ENCODE data around the gene ZBTB7A. TPM values are rescaled to one million over a fixed set of nuclear protein-coding genes. Genes with fewer than 3 reads are reported as not detected.
"Not testable (repeated sequence)": the region's sequence is repeated elsewhere in the genome, so short reads cannot be mapped to it uniquely, and the experiment has no call there.

ZBTB7A gene
- total RNA-seq, 1 donor from 2014 or later, result 39.9 TPM

- no peaks in the 10 kb centered on the region for H3K27me3 ChIP-seq (ENCODE audit: control insufficient read depth, insufficient read depth, low read length)
- no peaks in the 10 kb centered on the region for H3K36me3 ChIP-seq (ENCODE audit: control insufficient read depth, insufficient read depth, low read length)
- TF ChIP-seq, protein P1, sequence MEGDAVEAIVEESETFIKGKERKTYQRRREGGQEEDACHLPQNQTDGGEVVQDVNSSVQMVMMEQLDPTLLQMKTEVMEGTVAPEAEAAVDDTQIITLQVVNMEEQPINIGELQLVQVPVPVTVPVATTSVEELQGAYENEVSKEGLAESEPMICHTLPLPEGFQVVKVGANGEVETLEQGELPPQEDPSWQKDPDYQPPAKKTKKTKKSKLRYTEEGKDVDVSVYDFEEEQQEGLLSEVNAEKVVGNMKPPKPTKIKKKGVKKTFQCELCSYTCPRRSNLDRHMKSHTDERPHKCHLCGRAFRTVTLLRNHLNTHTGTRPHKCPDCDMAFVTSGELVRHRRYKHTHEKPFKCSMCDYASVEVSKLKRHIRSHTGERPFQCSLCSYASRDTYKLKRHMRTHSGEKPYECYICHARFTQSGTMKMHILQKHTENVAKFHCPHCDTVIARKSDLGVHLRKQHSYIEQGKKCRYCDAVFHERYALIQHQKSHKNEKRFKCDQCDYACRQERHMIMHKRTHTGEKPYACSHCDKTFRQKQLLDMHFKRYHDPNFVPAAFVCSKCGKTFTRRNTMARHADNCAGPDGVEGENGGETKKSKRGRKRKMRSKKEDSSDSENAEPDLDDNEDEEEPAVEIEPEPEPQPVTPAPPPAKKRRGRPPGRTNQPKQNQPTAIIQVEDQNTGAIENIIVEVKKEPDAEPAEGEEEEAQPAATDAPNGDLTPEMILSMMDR (IDR thresholded peaks at IDR 0.05; ENCODE audit: insufficient read depth, low read length, poor library complexity, severe bottlenecking), result no peak
- H3K4me3 ChIP-seq (ENCODE audit: low read depth, low read length), result no peak overlapping the region
- DNase-seq (ENCODE audit: low read depth), result no peak
These were observed 52.7 kb downstream of the ZBTB7A start for GRCh38 chr19:4013886-4014540.

GRCh38 chr19:4012975-4013634 is 53.6 kb downstream of the ZBTB7A start:
- Histone ChIP-seq H3K27me3 (ENCODE audit: control insufficient read depth, insufficient read depth, low read length) (no peaks in the 10 kb centered on the region), H3K4me3 (ENCODE audit: low read depth, low read length) (no peak overlapping the region), H3K36me3 (ENCODE audit: control insufficient read depth, insufficient read depth, low read length) (no peaks in the 10 kb centered on the region)
- no peak for DNase-seq (ENCODE audit: low read depth)
- TF ChIP-seq, protein P1 (IDR thresholded peaks at IDR 0.05; ENCODE audit: insufficient read depth, low read length, poor library complexity, severe bottlenecking), result no peak

GRCh38 chr19:4012092-4012974 is 54.4 kb downstream of the ZBTB7A start:
- DNase-seq (ENCODE audit: low read depth), result no peak
- Histone ChIP-seq H3K4me3 (ENCODE audit: low read depth, low read length) (no peak overlapping the region), H3K27me3 (ENCODE audit: control insufficient read depth, insufficient read depth, low read length) (no peaks in the 10 kb centered on the region), H3K36me3 (ENCODE audit: control insufficient read depth, insufficient read depth, low read length) (no peaks in the 10 kb centered on the region)
- TF ChIP-seq, protein P1 (IDR thresholded peaks at IDR 0.05; ENCODE audit: insufficient read depth, low read length, poor library complexity, severe bottlenecking), result no peak

- DNase-seq (ENCODE audit: low read depth); H3K4me3 ChIP-seq (ENCODE audit: low read depth, low read length); H3K27me3 ChIP-seq (ENCODE audit: control insufficient read depth, insufficient read depth, low read length); H3K36me3 ChIP-seq (ENCODE audit: control insufficient read depth, insufficient read depth, low read length): not testable (repeated sequence)
These were observed 55.3 kb downstream of the ZBTB7A start for GRCh38 chr19:4011430-4011829.

DNA sequence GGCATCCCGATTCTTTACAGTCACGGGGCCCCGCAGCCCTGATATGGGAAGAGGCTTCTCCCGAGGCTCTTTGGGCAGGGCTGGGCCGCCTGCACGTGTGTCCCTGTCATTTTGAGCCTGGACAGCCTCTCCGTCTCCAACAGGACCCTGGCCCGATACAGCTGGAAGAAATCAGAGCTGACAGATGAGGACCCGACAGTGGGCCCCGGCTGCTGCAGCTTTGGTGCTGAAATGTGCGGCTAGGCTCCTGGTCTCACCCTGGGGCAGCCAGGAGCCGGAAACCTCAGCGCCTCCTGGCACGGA is 55.9 kb downstream of the ZBTB7A start:
- Histone ChIP-seq H3K4me3 (ENCODE audit: low read depth, low read length) (no peak overlapping the region), H3K36me3 (ENCODE audit: control insufficient read depth, insufficient read depth, low read length) (no peaks in the 10 kb centered on the region), H3K27me3 (ENCODE audit: control insufficient read depth, insufficient read depth, low read length) (no peaks in the 10 kb centered on the region)
- DNase-seq (ENCODE audit: low read depth), result no peak
- TF ChIP-seq, protein P1 (IDR thresholded peaks at IDR 0.05; ENCODE audit: insufficient read depth, low read length, poor library complexity, severe bottlenecking), result no peak

Measured in kidney epithelial cell (primary cell).